HepG2 (cell line): ENCODE data around the gene HSPA1A. TPM values are rescaled to one million over a fixed set of nuclear protein-coding genes. Genes with fewer than 3 reads are reported as not detected.

Source experiments
- ASH2L ChIP-seq: fragments of 300-600, 200-600 bp; sonication (generic); IDR thresholded peaks from 2 replicates; pipeline ENCODE4 v1.7.0; 2017; ENCODE audit warnings: low read depth, mild to moderate bottlenecking, moderate library complexity, mixed read lengths, low read length; ENCODE audit not compliant: insufficient read length
- BRCA1 ChIP-seq: sonication (generic); formaldehyde crosslinking; IDR thresholded peaks from 2 replicates; pipeline ENCODE4 v1.4.0; 2020; ENCODE audit warnings: missing genetic modification reagents
- CEBPB ChIP-seq: IDR thresholded peaks from 2 replicates; pipeline ENCODE4 v1.6.1; 2011; ENCODE audit warnings: low read depth, low read length, improper control_type of control experiment, borderline replicate concordance
- HDAC1 ChIP-seq: sonication (generic); formaldehyde crosslinking; IDR thresholded peaks from 2 replicates; pipeline ENCODE4 v1.5.1; 2020; ENCODE audit warnings: mild to moderate bottlenecking, missing genetic modification reagents
- JARID2 ChIP-seq: sonication (generic); formaldehyde crosslinking; IDR thresholded peaks from 2 replicates; pipeline ENCODE4 v1.8.1; 2023; ENCODE audit warnings: missing genetic modification reagents, inconsistent platforms; ENCODE audit not compliant: insufficient replicate concordance
- KLF11 ChIP-seq: IDR thresholded peaks from 2 replicates; pipeline ENCODE4 v1.6.1; 2016; ENCODE audit warnings: missing compliant biosample characterization
- NAIF1 ChIP-seq: sonication (generic); formaldehyde crosslinking; IDR thresholded peaks from 2 replicates; pipeline ENCODE4 v1.5.0; 2020; ENCODE audit warnings: mild to moderate bottlenecking, missing genetic modification reagents, borderline replicate concordance
- NFATC3 ChIP-seq: sonication (generic); formaldehyde crosslinking; IDR thresholded peaks from 2 replicates; pipeline ENCODE4 v1.5.1; 2020; ENCODE audit warnings: mild to moderate bottlenecking, missing genetic modification reagents
- PHF20 ChIP-seq: sonication (generic); formaldehyde crosslinking; IDR thresholded peaks from 2 replicates; pipeline ENCODE4 v1.5.0; 2020; ENCODE audit warnings: mild to moderate bottlenecking, missing genetic modification reagents
- SAFB2 ChIP-seq: sonication (generic); formaldehyde crosslinking; IDR thresholded peaks from 2 replicates; pipeline ENCODE4 v1.5.1; 2020; ENCODE audit warnings: missing genetic modification reagents, low read depth, mild to moderate bottlenecking, borderline replicate concordance
- SALL1 ChIP-seq: sonication (generic); formaldehyde crosslinking; IDR thresholded peaks from 2 replicates; pipeline ENCODE4 v1.8.0; 2022; ENCODE audit warnings: mild to moderate bottlenecking, missing genetic modification reagents
- SATB2 ChIP-seq: sonication (generic); formaldehyde crosslinking; IDR thresholded peaks from 2 replicates; pipeline ENCODE4 v1.5.0; 2020; ENCODE audit warnings: missing genetic modification reagents
- SIN3A ChIP-seq: IDR thresholded peaks from 2 replicates; pipeline ENCODE4 v1.6.1; 2011; ENCODE audit warnings: low read depth, mild to moderate bottlenecking, control low read depth, low read length, borderline replicate concordance
- SMAD1 ChIP-seq: sonication (generic); formaldehyde crosslinking; IDR thresholded peaks from 2 replicates; pipeline ENCODE4 v1.4.0; 2020; ENCODE audit warnings: missing genetic modification reagents, low read depth, mild to moderate bottlenecking, borderline replicate concordance
- SMAD9 ChIP-seq: sonication (generic); formaldehyde crosslinking; IDR thresholded peaks from 2 replicates; pipeline ENCODE4 v1.5.1; 2020; ENCODE audit warnings: mild to moderate bottlenecking, missing genetic modification reagents
- SMC3 ChIP-seq: IDR thresholded peaks from 2 replicates; pipeline ENCODE4 v1.6.1; 2011; ENCODE audit warnings: low read length, improper control_type of control experiment
- ZBTB7A ChIP-seq: sonication (generic); formaldehyde crosslinking; IDR thresholded peaks from 2 replicates; pipeline ENCODE4 v1.8.0; 2022; ENCODE audit warnings: mild to moderate bottlenecking, missing genetic modification reagents
- ZBTB7B ChIP-seq: sonication (generic); formaldehyde crosslinking; IDR thresholded peaks from 2 replicates; pipeline ENCODE4 v1.4.0; 2020; ENCODE audit warnings: missing genetic modification reagents
- ZNF441 ChIP-seq: sonication (generic); formaldehyde crosslinking; IDR thresholded peaks from 2 replicates; pipeline ENCODE4 v1.7.0; 2021; ENCODE audit warnings: missing genetic modification reagents, borderline replicate concordance
- ZNF598 ChIP-seq: sonication (generic); formaldehyde crosslinking; IDR thresholded peaks from 2 replicates; pipeline ENCODE4 v1.5.1; 2020; ENCODE audit warnings: mild to moderate bottlenecking, missing genetic modification reagents, borderline replicate concordance
- ZNF713 ChIP-seq: sonication (generic); formaldehyde crosslinking; IDR thresholded peaks from 2 replicates; pipeline ENCODE4 v1.4.0; 2020; ENCODE audit warnings: mild to moderate bottlenecking, missing genetic modification reagents
- ZNF775 ChIP-seq: sonication (generic); formaldehyde crosslinking; IDR thresholded peaks from 2 replicates; pipeline ENCODE4 v1.4.0; 2020; ENCODE audit warnings: missing genetic modification reagents, mild to moderate bottlenecking, moderate library complexity, borderline replicate concordance
- polyA plus RNA-seq, 8 experiments: library from polyadenylated mRNA; depleted of rRNA in 3 of 8; stranded (reverse) in 7 of 8; unstranded in 1 of 8; fragments of >200 nt; fragmentation: Illumina TruSeq in 4 of 8; extraction: Trizol in 4 of 8; gene quantifications; 2 replicates each; pipeline versions ENCODE4 v1.2.1 to v1.2.3, GENCODE V29; 2011 to 2016; ENCODE audit warnings: low read depth in 4 of 8, missing spikeins in 1 of 8, mixed read lengths in 1 of 8; ENCODE audit not compliant: insufficient read depth in 1 of 8
- total RNA-seq, 5 experiments: library from RNA; depleted of rRNA; stranded (reverse); fragments of >200 nt; fragmentation: Illumina TruSeq; extraction: Trizol; gene quantifications; 2 replicates each; pipeline ENCODE4 v1.2.3, GENCODE V29; 2016; ENCODE audit warnings: low read depth in 1 of 5
- TF ChIP-seq, protein P1 (sequence below), 2 experiments: sonication (generic) in 1 of 2; formaldehyde crosslinking in 1 of 2; IDR thresholded peaks; 2 replicates each; pipeline versions ENCODE4 v1.4.0 to v1.6.1; 2016 to 2020; ENCODE audit warnings: borderline replicate concordance in 1 of 2, low read depth in 1 of 2, mild to moderate bottlenecking in 1 of 2, missing genetic modification reagents in 1 of 2
- TF ChIP-seq, protein P2 (sequence below): sonication (generic); formaldehyde crosslinking; IDR thresholded peaks from 2 replicates; pipeline ENCODE4 v1.4.0; 2020; ENCODE audit warnings: low read depth, mild to moderate bottlenecking, missing genetic modification reagents

The HSPA1A gene
- total and polyA plus RNA-seq, 2 of the 13 experiments (the other 11 are each of a cell fraction or from before 2014, with no cell fraction given): 44.5 to 85.0 TPM

DNA sequence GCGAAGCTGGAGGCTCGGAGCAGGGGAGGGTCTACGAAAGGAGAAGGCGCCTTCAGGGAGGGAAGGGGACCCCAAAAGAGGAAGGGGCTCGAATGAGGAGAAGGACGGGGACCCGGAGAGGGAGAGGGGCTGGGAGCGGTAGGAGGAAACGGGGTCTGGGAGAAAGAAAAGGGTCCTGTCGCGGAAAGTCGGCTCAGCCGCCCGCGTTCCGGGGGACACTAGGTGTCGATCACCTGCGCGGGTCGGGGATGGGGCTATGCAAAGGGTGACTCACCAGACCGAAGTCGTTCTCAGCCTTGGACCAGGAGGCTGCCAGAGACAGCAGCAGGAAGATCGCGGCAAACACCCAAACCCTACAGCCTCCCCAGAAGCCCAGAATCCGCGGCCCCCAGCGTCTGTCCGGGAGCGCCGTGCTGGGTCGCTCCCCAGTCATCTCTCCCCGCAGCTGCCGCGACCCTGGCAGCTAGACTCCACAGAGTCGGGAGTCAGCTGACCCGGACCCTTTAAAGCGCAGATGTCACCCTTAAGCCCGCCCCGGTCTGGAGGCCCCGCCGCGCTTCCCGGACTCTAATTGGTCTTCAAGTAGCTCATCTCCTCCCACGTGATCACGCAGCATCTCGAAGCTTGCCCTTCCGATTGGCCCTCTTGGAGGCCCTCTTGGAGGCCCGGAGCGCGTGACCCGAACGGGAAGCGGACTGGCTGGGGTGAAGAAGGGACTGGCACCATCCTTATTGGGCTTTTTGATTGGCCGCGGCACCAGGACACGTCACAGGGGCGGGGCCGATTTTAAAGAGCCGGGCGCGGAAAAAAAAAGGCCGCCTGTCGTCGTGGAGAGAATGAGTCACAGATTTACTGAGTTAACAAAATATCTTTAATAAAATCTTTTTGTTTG is 47.2 kb downstream of the HSPA1A start, which contains the start of gene NEU1 (continued):
- TF ChIP-seq, protein P1, sequence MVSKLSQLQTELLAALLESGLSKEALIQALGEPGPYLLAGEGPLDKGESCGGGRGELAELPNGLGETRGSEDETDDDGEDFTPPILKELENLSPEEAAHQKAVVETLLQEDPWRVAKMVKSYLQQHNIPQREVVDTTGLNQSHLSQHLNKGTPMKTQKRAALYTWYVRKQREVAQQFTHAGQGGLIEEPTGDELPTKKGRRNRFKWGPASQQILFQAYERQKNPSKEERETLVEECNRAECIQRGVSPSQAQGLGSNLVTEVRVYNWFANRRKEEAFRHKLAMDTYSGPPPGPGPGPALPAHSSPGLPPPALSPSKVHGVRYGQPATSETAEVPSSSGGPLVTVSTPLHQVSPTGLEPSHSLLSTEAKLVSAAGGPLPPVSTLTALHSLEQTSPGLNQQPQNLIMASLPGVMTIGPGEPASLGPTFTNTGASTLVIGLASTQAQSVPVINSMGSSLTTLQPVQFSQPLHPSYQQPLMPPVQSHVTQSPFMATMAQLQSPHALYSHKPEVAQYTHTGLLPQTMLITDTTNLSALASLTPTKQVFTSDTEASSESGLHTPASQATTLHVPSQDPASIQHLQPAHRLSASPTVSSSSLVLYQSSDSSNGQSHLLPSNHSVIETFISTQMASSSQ (IDR thresholded peaks at IDR 0.05; ENCODE audit: low read depth): no peak
- TF ChIP-seq, protein P1 (CRISPR knock-in tag; IDR thresholded peaks at IDR 0.05; ENCODE audit: borderline replicate concordance): peak; percentile 56; the same call in 1 of the 2 replicates
- TF ChIP-seq ZNF775 (CRISPR knock-in tag) (no peak), NAIF1 (no peak; the same call in 1 of the 2 replicates), ZBTB7B (CRISPR knock-in tag) (peak; percentile 86; the same call in 1 of the 2 replicates), SMAD9 (CRISPR knock-in tag) (no peak), HDAC1 (CRISPR knock-in tag) (peak; percentile 84), ASH2L (peak; percentile 43), KLF11 (CRISPR knock-in tag) (no peak), SAFB2 (peak; percentile 99), ZNF441 (CRISPR knock-in tag) (peak; percentile 45; the same call in 1 of the 2 replicates), SATB2 (CRISPR knock-in tag) (no peak; the same call in 1 of the 2 replicates), ZNF598 (CRISPR knock-in tag) (no peak), SMC3 (no peak), CEBPB (no peak), JARID2 (CRISPR knock-in tag) (peak; percentile 63), SMAD1 (CRISPR knock-in tag) (peak; percentile 7; the same call in 1 of the 2 replicates), BRCA1 (CRISPR knock-in tag) (peak; percentile 64; the same call in 1 of the 2 replicates), ZBTB7A (CRISPR knock-in tag) (no peak), PHF20 (peak; percentile 80), SALL1 (CRISPR knock-in tag) (peak; percentile 90), ZNF713 (no peak), NFATC3 (CRISPR knock-in tag) (no peak; the same call in 1 of the 2 replicates), SIN3A (peak; percentile 99)
- TF ChIP-seq, protein P2, sequence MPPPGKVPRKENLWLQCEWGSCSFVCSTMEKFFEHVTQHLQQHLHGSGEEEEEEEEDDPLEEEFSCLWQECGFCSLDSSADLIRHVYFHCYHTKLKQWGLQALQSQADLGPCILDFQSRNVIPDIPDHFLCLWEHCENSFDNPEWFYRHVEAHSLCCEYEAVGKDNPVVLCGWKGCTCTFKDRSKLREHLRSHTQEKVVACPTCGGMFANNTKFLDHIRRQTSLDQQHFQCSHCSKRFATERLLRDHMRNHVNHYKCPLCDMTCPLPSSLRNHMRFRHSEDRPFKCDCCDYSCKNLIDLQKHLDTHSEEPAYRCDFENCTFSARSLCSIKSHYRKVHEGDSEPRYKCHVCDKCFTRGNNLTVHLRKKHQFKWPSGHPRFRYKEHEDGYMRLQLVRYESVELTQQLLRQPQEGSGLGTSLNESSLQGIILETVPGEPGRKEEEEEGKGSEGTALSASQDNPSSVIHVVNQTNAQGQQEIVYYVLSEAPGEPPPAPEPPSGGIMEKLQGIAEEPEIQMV (CRISPR knock-in tag): peak; percentile 91
